HepG2 (cell line): ENCODE measurements around the gene SNX3. TPM values are rescaled to one million over a fixed set of nuclear protein-coding genes. Genes with fewer than 3 reads are reported as not detected.

ENCODE experiments used
- ARID2 ChIP-seq: sonication (generic); formaldehyde crosslinking; IDR thresholded peaks from 2 replicates; pipeline ENCODE4 v1.8.1; 2022; ENCODE audit warnings: mild to moderate bottlenecking, missing genetic modification reagents, borderline replicate concordance
- CENPX ChIP-seq: sonication (generic); formaldehyde crosslinking; IDR thresholded peaks from 2 replicates; pipeline ENCODE4 v1.9.0; 2021; ENCODE audit warnings: mild to moderate bottlenecking, missing genetic modification reagents, moderate library complexity
- DNMT3B ChIP-seq: conservative IDR thresholded peaks from 2 replicates; pipeline ENCODE4 v1.6.1; 2016; ENCODE audit warnings: missing biosample characterization, control low read depth
- ELK4 ChIP-seq: sonication (generic); formaldehyde crosslinking; IDR thresholded peaks from 2 replicates; pipeline ENCODE4 v1.9.0; 2021; ENCODE audit warnings: missing genetic modification reagents, borderline replicate concordance
- ETV5 ChIP-seq: IDR thresholded peaks from 2 replicates; pipeline ENCODE4 v1.6.1; 2018; ENCODE audit warnings: missing biosample characterization, missing genetic modification reagents, inconsistent platforms, borderline replicate concordance
- FOSL2 ChIP-seq: sonication (generic); formaldehyde crosslinking; IDR thresholded peaks from 2 replicates; pipeline ENCODE4 v1.4.0; 2020; ENCODE audit warnings: missing genetic modification reagents
- GFI1 ChIP-seq: sonication (generic); formaldehyde crosslinking; IDR thresholded peaks from 2 replicates; pipeline ENCODE4 v1.5.0; 2020; ENCODE audit warnings: missing genetic modification reagents, mild to moderate bottlenecking, borderline replicate concordance
- HOXA3 ChIP-seq: sonication (generic); formaldehyde crosslinking; IDR thresholded peaks from 2 replicates; pipeline ENCODE4 v1.5.0; 2020; ENCODE audit warnings: missing genetic modification reagents
- MYNN ChIP-seq: sonication (generic); formaldehyde crosslinking; IDR thresholded peaks from 2 replicates; pipeline ENCODE4 v1.4.0; 2020; ENCODE audit warnings: mild to moderate bottlenecking, low read depth, missing genetic modification reagents
- NFE2L2 ChIP-seq: fragments of 150-350 bp; IDR thresholded peaks from 2 replicates; pipeline ENCODE4 v1.6.1; 2014; ENCODE audit warnings: low read length
- RELA ChIP-seq: sonication (generic); formaldehyde crosslinking; IDR thresholded peaks from 2 replicates; pipeline ENCODE4 v1.4.0; 2020; ENCODE audit warnings: missing genetic modification reagents
- RNF219 ChIP-seq: sonication (generic); formaldehyde crosslinking; IDR thresholded peaks from 2 replicates; pipeline ENCODE4 v1.5.0; 2020; ENCODE audit warnings: mild to moderate bottlenecking, missing genetic modification reagents
- SIN3A ChIP-seq: IDR thresholded peaks from 2 replicates; pipeline ENCODE4 v1.6.1; 2011; ENCODE audit warnings: low read depth, mild to moderate bottlenecking, control low read depth, low read length, borderline replicate concordance
- SOX13 ChIP-seq, 3 experiments: fragments of 450-650 bp in 1 of 3; sonication (generic) in 1 of 3; formaldehyde crosslinking in 1 of 3; IDR thresholded peaks in 2 of 3; conservative IDR thresholded peaks in 1 of 3; 2 replicates each; pipeline versions ENCODE4 v1.5.0 to v1.6.1; 2016 to 2020; ENCODE audit warnings: antibody characterized with exemption in 1 of 3, mild to moderate bottlenecking in 1 of 3, missing compliant biosample characterization in 1 of 3, missing genetic modification reagents in 1 of 3, moderate library complexity in 1 of 3
- ZBTB7A ChIP-seq: sonication (generic); formaldehyde crosslinking; IDR thresholded peaks from 2 replicates; pipeline ENCODE4 v1.8.0; 2022; ENCODE audit warnings: mild to moderate bottlenecking, missing genetic modification reagents
- ZFP36L2 ChIP-seq: sonication (generic); formaldehyde crosslinking; IDR thresholded peaks from 2 replicates; pipeline ENCODE4 v1.4.0; 2020; ENCODE audit warnings: missing genetic modification reagents
- ZFP91 ChIP-seq: sonication (generic); formaldehyde crosslinking; IDR thresholded peaks from 2 replicates; pipeline ENCODE4 v1.9.0; 2022; ENCODE audit warnings: missing genetic modification reagents, mild to moderate bottlenecking, borderline replicate concordance
- ZNF446 ChIP-seq: sonication (generic); formaldehyde crosslinking; IDR thresholded peaks from 2 replicates; pipeline ENCODE4 v1.5.0; 2020; ENCODE audit warnings: mild to moderate bottlenecking, missing genetic modification reagents
- ZNF460 ChIP-seq: sonication (generic); formaldehyde crosslinking; IDR thresholded peaks from 2 replicates; pipeline ENCODE4 v1.5.1; 2020; ENCODE audit warnings: missing genetic modification reagents, mild to moderate bottlenecking, borderline replicate concordance
- ZNF501 ChIP-seq: sonication (generic); formaldehyde crosslinking; IDR thresholded peaks from 2 replicates; pipeline ENCODE4 v1.5.1; 2020; ENCODE audit warnings: mild to moderate bottlenecking, moderate library complexity, missing genetic modification reagents
- ZNF557 ChIP-seq: sonication (generic); formaldehyde crosslinking; IDR thresholded peaks from 2 replicates; pipeline ENCODE4 v1.4.0; 2020; ENCODE audit warnings: missing genetic modification reagents
- ZNF558 ChIP-seq: sonication (generic); formaldehyde crosslinking; IDR thresholded peaks from 2 replicates; pipeline ENCODE4 v1.9.0; 2022; ENCODE audit warnings: mild to moderate bottlenecking, missing genetic modification reagents, borderline replicate concordance
- ZNF788 ChIP-seq: sonication (generic); formaldehyde crosslinking; IDR thresholded peaks from 2 replicates; pipeline ENCODE4 v1.5.0; 2020; ENCODE audit warnings: mild to moderate bottlenecking, missing genetic modification reagents, borderline replicate concordance
- ZSCAN31 ChIP-seq: sonication (generic); formaldehyde crosslinking; IDR thresholded peaks from 2 replicates; pipeline ENCODE4 v1.5.0; 2020; ENCODE audit warnings: low read depth, mild to moderate bottlenecking, missing genetic modification reagents
- polyA plus RNA-seq, 8 experiments: library from polyadenylated mRNA; depleted of rRNA in 3 of 8; stranded (reverse) in 7 of 8; unstranded in 1 of 8; fragments of >200 nt; fragmentation: Illumina TruSeq in 4 of 8; extraction: Trizol in 4 of 8; gene quantifications; 2 replicates each; pipeline versions ENCODE4 v1.2.1 to v1.2.3, GENCODE V29; 2011 to 2016; ENCODE audit warnings: low read depth in 4 of 8, missing spikeins in 1 of 8, mixed read lengths in 1 of 8; ENCODE audit not compliant: insufficient read depth in 1 of 8
- total RNA-seq, 5 experiments: library from RNA; depleted of rRNA; stranded (reverse); fragments of >200 nt; fragmentation: Illumina TruSeq; extraction: Trizol; gene quantifications; 2 replicates each; pipeline ENCODE4 v1.2.3, GENCODE V29; 2016; ENCODE audit warnings: low read depth in 1 of 5

SNX3 gene
- total and polyA plus RNA-seq, 2 of the 13 experiments (the other 11 are each of a cell fraction or from before 2014, with no cell fraction given): 84.9 to 226 TPM

- no peak for TF ChIP-seq ZFP91 (CRISPR knock-in tag)
- TF ChIP-seq NFE2L2: no peak
- no peak for TF ChIP-seq ZFP36L2 (CRISPR knock-in tag)
- TF ChIP-seq HOXA3: peak; percentile 80
- TF ChIP-seq SIN3A: 0 out of 2 replicates have a peak, but pooled peaks have one; percentile 9
- peak; percentile 85 for TF ChIP-seq ETV5
- TF ChIP-seq RELA (CRISPR knock-in tag): no peak
- no peak for TF ChIP-seq ELK4
- 0 out of 2 replicates have a peak, but pooled peaks have one; percentile 5 for TF ChIP-seq ZNF558 (CRISPR knock-in tag)
- TF ChIP-seq ZNF788 (CRISPR knock-in tag): peak; percentile 69; the same call in 1 of the 2 replicates
- TF ChIP-seq ZNF557 (CRISPR knock-in tag): no peak
- peak; percentile 62 for TF ChIP-seq ZSCAN31 (CRISPR knock-in tag)
- peak; percentile 78 for TF ChIP-seq ZNF501 (CRISPR knock-in tag)
- no peak for TF ChIP-seq DNMT3B
- no peak; the same call in 1 of the 2 replicates for TF ChIP-seq GFI1 (CRISPR knock-in tag)
- no peak; the same call in 1 of the 2 replicates for TF ChIP-seq ZNF460 (CRISPR knock-in tag)
- TF ChIP-seq ZBTB7A (CRISPR knock-in tag): peak; percentile 62
- TF ChIP-seq ARID2 (CRISPR knock-in tag): 0 out of 2 replicates have a peak, but pooled peaks have one; percentile 80
- TF ChIP-seq MYNN (CRISPR knock-in tag): no peak
- TF ChIP-seq RNF219: no peak
- TF ChIP-seq FOSL2 (CRISPR knock-in tag): peak; percentile 33
- no peak for TF ChIP-seq CENPX (CRISPR knock-in tag)
- TF ChIP-seq SOX13 (IDR thresholded peaks at IDR 0.05): no peak
- peak in 1 of 2 experiments; percentile 62; a peak in 2 of 4 replicates for TF ChIP-seq SOX13 (CRISPR knock-in tag; conservative IDR thresholded peaks at IDR 0.05 in 1 of 2, IDR thresholded peaks at IDR 0.05 in 1 of 2)
- TF ChIP-seq ZNF446 (CRISPR knock-in tag): no peak
Measured at GRCh38 chr6:108260809-108261569, at the start of gene SNX3 (continued).
